H9 (cell line): ENCODE results near the gene MAST4. TPM values are rescaled to one million over a fixed set of nuclear protein-coding genes. Genes with fewer than 3 reads are reported as not detected.

Experiments used
- DNase-seq: peaks from one replicate; pipeline ENCODE4 v3.0.0-alpha.2; 2017
- H2AFZ ChIP-seq: one replicate; pipeline ENCODE4 v1.6.1; 2013; ENCODE audit warnings: mild to moderate bottlenecking, low read length, control low read depth, moderate library complexity
- H2AK5ac ChIP-seq: 2 replicates; pipeline ENCODE4 v1.6.1; 2013; ENCODE audit warnings: low read length, control low read depth, mixed read lengths; ENCODE audit not compliant: insufficient read length
- H2BK120ac ChIP-seq: one replicate; pipeline ENCODE4 v1.6.1; 2013; ENCODE audit warnings: low read depth, mild to moderate bottlenecking, low read length, control low read depth, inconsistent platforms; ENCODE audit not compliant: poor library complexity, severe bottlenecking
- H2BK12ac ChIP-seq: 2 replicates; pipeline ENCODE4 v1.6.1; 2013; ENCODE audit warnings: low read length, control low read depth, mixed read lengths, low read depth; ENCODE audit not compliant: insufficient read length
- H2BK15ac ChIP-seq: 2 replicates; pipeline ENCODE4 v1.6.1; 2013; ENCODE audit warnings: low read depth, low read length, control low read depth
- H2BK20ac ChIP-seq: one replicate; pipeline ENCODE4 v1.6.1; 2013; ENCODE audit warnings: low read depth, mild to moderate bottlenecking, low read length, control low read depth, inconsistent platforms; ENCODE audit not compliant: poor library complexity, severe bottlenecking
- H2BK5ac ChIP-seq: 2 replicates; pipeline ENCODE4 v1.6.1; 2013; ENCODE audit warnings: low read length, control low read depth, mixed read lengths; ENCODE audit not compliant: insufficient read length
- H3K14ac ChIP-seq: 2 replicates; pipeline ENCODE4 v1.6.1; 2013; ENCODE audit warnings: low read length, control low read depth; ENCODE audit not compliant: insufficient read depth
- H3K18ac ChIP-seq: 2 replicates; pipeline ENCODE4 v1.6.1; 2013; ENCODE audit warnings: low read depth, mild to moderate bottlenecking, mixed read lengths, low read length, control low read depth; ENCODE audit not compliant: insufficient read length
- H3K23ac ChIP-seq: 2 replicates; pipeline ENCODE4 v1.6.1; 2013; ENCODE audit warnings: low read length, control low read depth, mixed read lengths, low read depth; ENCODE audit not compliant: insufficient read length
- H3K23me2 ChIP-seq: 2 replicates; pipeline ENCODE4 v1.6.1; 2013; ENCODE audit warnings: low read depth, mild to moderate bottlenecking, mixed read lengths, low read length, control low read depth; ENCODE audit not compliant: insufficient read length, poor library complexity, severe bottlenecking
- H3K27ac ChIP-seq: 2 replicates; pipeline ENCODE4 v1.5.1; 2013; ENCODE audit warnings: low read length, control low read depth, mixed read lengths, low read depth; ENCODE audit not compliant: insufficient read length
- H3K27me3 ChIP-seq: 2 replicates; pipeline ENCODE4 v1.6.1; 2013; ENCODE audit warnings: low read length, control low read depth, inconsistent platforms; ENCODE audit not compliant: insufficient read depth
- H3K4ac ChIP-seq: 2 replicates; pipeline ENCODE4 v1.6.1; 2013; ENCODE audit warnings: low read depth, mild to moderate bottlenecking, control low read depth, inconsistent platforms, low read length, moderate library complexity
- H3K4me1 ChIP-seq: 2 replicates; pipeline ENCODE4 v1.6.1; 2013; ENCODE audit warnings: low read length, control low read depth, inconsistent platforms; ENCODE audit not compliant: insufficient read depth
- H3K4me2 ChIP-seq: 2 replicates; pipeline ENCODE4 v1.6.1; 2013; ENCODE audit warnings: low read length, control low read depth, mixed read lengths; ENCODE audit not compliant: insufficient read length, insufficient read depth
- H3K56ac ChIP-seq: 2 replicates; pipeline ENCODE4 v1.6.1; 2013; ENCODE audit warnings: low read depth, mild to moderate bottlenecking, mixed read lengths, low read length, control low read depth; ENCODE audit not compliant: insufficient read length
- H3K79me1 ChIP-seq: 2 replicates; pipeline ENCODE4 v1.6.1; 2013; ENCODE audit warnings: low read depth, mild to moderate bottlenecking, moderate library complexity, low read length, control low read depth, inconsistent platforms; ENCODE audit not compliant: insufficient read depth, poor library complexity, severe bottlenecking
- H3K79me2 ChIP-seq: 2 replicates; pipeline ENCODE4 v1.6.1; 2013; ENCODE audit warnings: low read length, control low read depth, inconsistent platforms; ENCODE audit not compliant: insufficient read depth
- H3K9ac ChIP-seq: 2 replicates; pipeline ENCODE4 v1.6.1; 2013; ENCODE audit warnings: low read length, control low read depth, mixed read lengths; ENCODE audit not compliant: insufficient read length; ENCODE audit errors: extremely low read depth
- H3K9me3 ChIP-seq: one replicate; pipeline ENCODE4 v1.6.1; 2013; ENCODE audit warnings: low read depth, low read length, inconsistent platforms; ENCODE audit not compliant: control insufficient read depth
- H3T11ph ChIP-seq: one replicate; pipeline ENCODE4 v1.6.1; 2013; ENCODE audit warnings: mild to moderate bottlenecking, low read length, control low read depth, inconsistent platforms
- H4K20me1 ChIP-seq: one replicate; pipeline ENCODE4 v1.6.1; 2013; ENCODE audit not compliant: control insufficient read depth, insufficient read length, insufficient read depth
- H4K5ac ChIP-seq: 2 replicates; pipeline ENCODE4 v1.6.1; 2013; ENCODE audit warnings: low read depth, mild to moderate bottlenecking, mixed read lengths, low read length, control low read depth; ENCODE audit not compliant: insufficient read length
- H4K8ac ChIP-seq: replicated peaks from 2 replicates; pipeline ENCODE4 v1.6.1; 2013; ENCODE audit warnings: low read length, control low read depth, mixed read lengths, low read depth; ENCODE audit not compliant: insufficient read length
- H4K91ac ChIP-seq: 2 replicates; pipeline ENCODE4 v1.6.1; 2013; ENCODE audit warnings: low read depth, mild to moderate bottlenecking, moderate library complexity, mixed read lengths, low read length, control low read depth; ENCODE audit not compliant: insufficient read length
- H3K27ac Mint-ChIP-seq, 3 experiments: 2 replicates in 2 of 3; 3 replicates in 1 of 3; pipeline ENCODE4 v1.8.0; 2020 to 2021; ENCODE audit warnings: mixed read lengths in 3 of 3, mild to moderate bottlenecking in 1 of 3, moderate library complexity in 1 of 3
- H3K27me3 Mint-ChIP-seq: 2 replicates; pipeline ENCODE4 v1.8.0; 2021; ENCODE audit warnings: low read depth, mild to moderate bottlenecking, moderate library complexity, mixed read lengths
- H3K36me3 Mint-ChIP-seq, 3 experiments: 2 replicates in 2 of 3; 3 replicates in 1 of 3; pipeline ENCODE4 v1.8.0; 2020 to 2021; ENCODE audit warnings: low read depth in 3 of 3, mixed read lengths in 3 of 3; ENCODE audit not compliant: insufficient read depth in 1 of 3
- H3K4me1 Mint-ChIP-seq, 2 experiments: 2 replicates each; pipeline ENCODE4 v1.8.0; 2020; ENCODE audit warnings: mixed read lengths in 2 of 2
- H3K4me3 Mint-ChIP-seq, 2 experiments: 2 replicates in 1 of 2; 3 replicates in 1 of 2; pipeline ENCODE4 v1.8.0; 2020 to 2021; ENCODE audit warnings: mild to moderate bottlenecking in 2 of 2, mixed read lengths in 2 of 2, moderate library complexity in 1 of 2
- H3K9me3 Mint-ChIP-seq, 2 experiments: 2 replicates in 1 of 2; 3 replicates in 1 of 2; pipeline ENCODE4 v1.8.0; 2020; ENCODE audit warnings: mild to moderate bottlenecking in 2 of 2, mixed read lengths in 2 of 2, moderate library complexity in 1 of 2
- CTCF ChIP-seq: fragments of 200-600 bp; sonication (generic); conservative IDR thresholded peaks from 3 replicates; pipeline ENCODE4 v1.8.0; 2021; ENCODE audit warnings: antibody characterized with exemption, mild to moderate bottlenecking
- WGBS: extraction: QIAGEN DNeasy Blood & Tissue Kit; methylation state at CpG from one replicate; pipeline ENCODE4 v1.1.7; 2013; ENCODE audit warnings: missing lambda C conversion rate, low lambda C conversion rate, mixed read lengths; ENCODE audit not compliant: insufficient read length; ENCODE audit errors: extremely low coverage; 5-methylcytosine and 5-hydroxymethylcytosine counted together
- total RNA-seq: library from RNA; stranded (reverse); gene quantifications from 2 replicates; pipeline ENCODE4 v1.2.1, GENCODE V29; 2021

The MAST4 gene
- total RNA-seq, 1 experiment from 2014 or later, result 3.7 TPM

DNA sequence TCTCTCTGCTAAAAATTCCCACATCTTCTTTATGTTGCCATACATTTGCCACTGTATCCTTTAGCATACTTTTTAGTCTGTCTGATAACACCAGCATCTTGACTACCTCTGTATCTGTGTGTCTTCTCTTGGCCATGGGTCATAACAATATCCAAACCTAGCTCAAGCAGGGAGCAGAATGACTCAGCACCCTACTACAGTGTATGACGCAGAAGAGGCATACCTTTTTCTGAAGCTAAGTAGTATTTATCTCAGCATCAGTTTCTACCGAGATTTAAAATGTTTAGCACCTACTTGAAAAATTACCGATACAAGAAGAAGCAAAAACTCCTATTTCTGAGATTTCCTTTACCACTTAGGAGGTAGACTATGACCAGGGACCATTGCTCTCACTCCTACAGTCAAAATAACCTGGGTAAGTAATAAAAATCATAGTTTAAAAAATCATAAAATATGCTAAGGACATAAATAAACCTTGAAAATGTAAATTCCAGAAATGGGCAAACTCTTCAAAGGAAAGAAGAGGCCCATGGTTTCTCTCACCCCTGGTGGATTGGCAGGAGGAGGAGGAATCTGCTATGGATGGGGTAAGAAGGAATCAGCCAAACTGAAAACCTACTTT, 286.5 kb downstream of the MAST4 start:
- H2BK5ac ChIP-seq, result no peak overlapping the region
- WGBS, result no CpG with 5 or more reads among the region's 3 CpGs
- no peak for DNase-seq
- no peaks in the 10 kb centered on the region for H3K79me1 ChIP-seq
- no peaks in the 10 kb centered on the region for H3K79me2 ChIP-seq
- H3K4me2 ChIP-seq, result no peak overlapping the region
- no peak overlapping the region for H3T11ph ChIP-seq
- no peaks in the 10 kb centered on the region for H3K9me3 ChIP-seq
- H4K20me1 ChIP-seq, result no peaks in the 10 kb centered on the region
- no peak overlapping the region for H4K5ac ChIP-seq
- H2AFZ ChIP-seq, result no peak overlapping the region
- H3K27me3 ChIP-seq, result no peaks in the 10 kb centered on the region
- H3K27ac Mint-ChIP-seq, result peak overlapping the region in 1 of 3 experiments; percentile 81; a peak in 1 of 7 replicates
- H3K4ac ChIP-seq, result no peak overlapping the region
- no peak overlapping the region for H3K27ac ChIP-seq
- no peak for TF ChIP-seq CTCF
- H3K36me3 Mint-ChIP-seq, result no peaks in the 10 kb centered on the region
- H2AK5ac ChIP-seq, result no peak overlapping the region
- no peak overlapping the region for H3K14ac ChIP-seq
- no peak overlapping the region for H3K56ac ChIP-seq
- no peak overlapping the region for H3K23ac ChIP-seq
- H2BK20ac ChIP-seq, result no peak overlapping the region
- no peak overlapping the region for H4K8ac ChIP-seq
- no peak overlapping the region for H4K91ac ChIP-seq
- no peaks in the 10 kb centered on the region for H3K4me1 ChIP-seq
- no peak overlapping the region for H2BK120ac ChIP-seq
- no peak overlapping the region for H2BK15ac ChIP-seq
- H3K4me3 Mint-ChIP-seq, result no peak overlapping the region
- no peaks in the 10 kb centered on the region for H3K27me3 Mint-ChIP-seq
- no peak overlapping the region for H2BK12ac ChIP-seq
- H3K18ac ChIP-seq, result no peak overlapping the region
- H3K9me3 Mint-ChIP-seq, result no peaks in the 10 kb centered on the region
- H3K23me2 ChIP-seq, result no peaks in the 10 kb centered on the region
- no peaks in the 10 kb centered on the region for H3K4me1 Mint-ChIP-seq
- H3K9ac ChIP-seq, result no peak overlapping the region
